Epithelial cell of proximal tubule (primary cell): Measurements from ENCODE around the gene PATJ. TPM values are rescaled to one million over a fixed set of nuclear protein-coding genes. Genes with fewer than 3 reads are reported as not detected.
"Not testable (repeated sequence)": the region's sequence is repeated elsewhere in the genome, so short reads cannot be mapped to it uniquely, and the experiment has no call there.

Source experiments
- DNase-seq: peaks from one replicate; pipeline ENCODE4 v3.0.0-alpha.2; 2011; ENCODE audit warnings: low read depth
- H3K4me3 ChIP-seq: 2 replicates; pipeline ENCODE4 v1.5.1; 2011; ENCODE audit warnings: low read depth, mild to moderate bottlenecking, low read length
- total RNA-seq: library from RNA; depleted of rRNA; stranded (reverse); fragments of >200 nt; gene quantifications from 2 replicates; pipeline ENCODE4 v1.2.3, GENCODE V29; 2015
- TF ChIP-seq, protein P1 (sequence below): conservative IDR thresholded peaks from 2 replicates; pipeline ENCODE4 v1.5.1; 2012; ENCODE audit warnings: low read depth, mild to moderate bottlenecking, low read length

PATJ gene
- total RNA-seq, 1 donor from 2014 or later: 42.1 TPM

DNA sequence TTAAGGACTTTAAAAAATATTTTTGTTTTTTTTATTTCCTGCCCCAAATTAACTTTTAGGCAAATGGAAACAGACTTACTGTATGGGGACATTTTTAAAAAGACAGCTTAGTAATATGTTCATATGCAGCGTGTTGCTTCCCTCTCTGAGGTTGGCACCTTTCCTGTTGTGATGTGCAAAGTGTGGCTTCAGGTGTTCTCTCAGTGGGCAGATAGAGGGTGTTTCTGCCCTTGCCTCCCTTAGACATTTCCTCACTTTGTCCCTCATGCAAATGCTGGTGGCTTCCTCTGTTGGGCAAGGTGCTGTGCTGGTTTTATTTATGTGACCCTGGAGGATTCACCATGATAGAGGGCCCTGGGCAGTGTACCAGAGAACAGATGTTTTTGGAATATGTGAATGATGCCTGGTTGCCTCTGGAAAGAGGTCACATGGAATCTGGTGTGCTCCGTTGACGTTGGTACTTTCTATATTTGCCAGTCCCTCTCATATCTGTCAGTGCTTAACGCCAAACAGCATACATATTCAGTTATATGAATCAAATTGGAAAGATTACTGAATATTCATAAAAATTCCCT, 123.5 kb downstream of the PATJ start:
- no peak for DNase-seq
- H3K4me3 ChIP-seq: no peak overlapping the region
- TF ChIP-seq, protein P1, sequence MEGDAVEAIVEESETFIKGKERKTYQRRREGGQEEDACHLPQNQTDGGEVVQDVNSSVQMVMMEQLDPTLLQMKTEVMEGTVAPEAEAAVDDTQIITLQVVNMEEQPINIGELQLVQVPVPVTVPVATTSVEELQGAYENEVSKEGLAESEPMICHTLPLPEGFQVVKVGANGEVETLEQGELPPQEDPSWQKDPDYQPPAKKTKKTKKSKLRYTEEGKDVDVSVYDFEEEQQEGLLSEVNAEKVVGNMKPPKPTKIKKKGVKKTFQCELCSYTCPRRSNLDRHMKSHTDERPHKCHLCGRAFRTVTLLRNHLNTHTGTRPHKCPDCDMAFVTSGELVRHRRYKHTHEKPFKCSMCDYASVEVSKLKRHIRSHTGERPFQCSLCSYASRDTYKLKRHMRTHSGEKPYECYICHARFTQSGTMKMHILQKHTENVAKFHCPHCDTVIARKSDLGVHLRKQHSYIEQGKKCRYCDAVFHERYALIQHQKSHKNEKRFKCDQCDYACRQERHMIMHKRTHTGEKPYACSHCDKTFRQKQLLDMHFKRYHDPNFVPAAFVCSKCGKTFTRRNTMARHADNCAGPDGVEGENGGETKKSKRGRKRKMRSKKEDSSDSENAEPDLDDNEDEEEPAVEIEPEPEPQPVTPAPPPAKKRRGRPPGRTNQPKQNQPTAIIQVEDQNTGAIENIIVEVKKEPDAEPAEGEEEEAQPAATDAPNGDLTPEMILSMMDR: no peak

DNA sequence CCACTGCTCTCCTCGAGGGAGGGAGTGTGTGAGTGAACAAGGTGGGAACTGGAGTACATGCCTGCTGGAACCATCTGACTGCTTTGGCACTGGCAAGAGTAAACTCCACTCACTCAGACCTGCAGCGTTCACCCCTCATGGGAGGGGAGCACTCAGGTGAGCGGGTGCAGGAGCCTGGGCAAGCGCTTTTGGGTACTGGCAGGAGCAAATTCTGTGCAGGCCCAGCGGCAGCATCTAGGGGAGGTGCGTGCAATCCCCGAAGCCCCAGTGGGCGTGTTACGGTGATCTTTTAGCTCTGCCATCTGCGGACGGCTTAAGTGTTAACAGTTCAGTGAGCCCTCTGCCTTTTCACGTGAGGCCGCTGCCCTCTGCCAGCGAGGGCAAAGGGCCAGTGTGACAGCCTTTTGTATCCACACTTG, 127.4 kb downstream of the PATJ start:
- H3K4me3 ChIP-seq: no peak overlapping the region
- DNase-seq: no peak
- TF ChIP-seq, protein P1: no peak

DNA sequence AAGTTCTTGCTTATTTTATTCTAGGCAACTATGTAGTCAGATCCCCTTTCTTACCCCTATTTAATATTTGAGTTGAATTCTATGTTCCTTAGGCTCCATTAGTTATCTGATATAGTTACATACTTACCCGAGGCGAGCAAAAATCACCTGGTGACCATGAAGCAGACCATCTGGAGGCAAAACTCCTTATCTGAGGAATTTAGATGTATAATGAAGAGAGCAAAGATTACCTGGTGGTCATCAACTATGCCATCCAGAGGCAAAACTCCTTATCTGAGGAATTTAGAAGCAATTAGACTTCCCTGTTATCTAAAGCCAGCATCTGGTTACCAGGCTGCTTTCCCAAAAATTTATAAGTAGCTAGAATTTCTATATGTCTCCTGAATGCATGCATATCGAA, 129.9 kb downstream of the PATJ start:
- TF ChIP-seq, protein P1: no peak
- no peak for DNase-seq

DNA sequence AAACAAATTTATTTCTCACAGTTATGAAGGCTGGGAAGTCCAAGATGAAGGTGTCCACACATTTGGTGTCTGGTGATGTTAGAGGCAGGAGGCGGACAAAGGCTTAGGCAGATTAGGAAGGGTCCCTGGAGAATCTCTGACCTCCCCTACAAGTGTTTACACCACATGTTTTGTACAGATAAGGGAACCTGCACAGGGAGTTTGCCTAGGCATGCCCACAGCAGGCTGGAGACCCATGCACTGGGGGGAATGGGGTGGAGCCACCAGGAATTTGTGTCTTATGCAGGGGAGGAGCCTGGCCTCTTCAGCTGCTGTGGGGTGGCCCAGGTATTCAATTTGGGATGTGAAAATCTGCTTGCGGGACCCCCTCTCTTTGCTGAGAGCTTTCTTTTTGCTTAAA, 131.3 kb downstream of the PATJ start:
- H3K4me3 ChIP-seq: no peak overlapping the region
- TF ChIP-seq, protein P1: no peak
- DNase-seq: no peak

More for the DNA sequence above, 129.9 kb downstream of the PATJ start:
- no peak overlapping the region for H3K4me3 ChIP-seq

DNA sequence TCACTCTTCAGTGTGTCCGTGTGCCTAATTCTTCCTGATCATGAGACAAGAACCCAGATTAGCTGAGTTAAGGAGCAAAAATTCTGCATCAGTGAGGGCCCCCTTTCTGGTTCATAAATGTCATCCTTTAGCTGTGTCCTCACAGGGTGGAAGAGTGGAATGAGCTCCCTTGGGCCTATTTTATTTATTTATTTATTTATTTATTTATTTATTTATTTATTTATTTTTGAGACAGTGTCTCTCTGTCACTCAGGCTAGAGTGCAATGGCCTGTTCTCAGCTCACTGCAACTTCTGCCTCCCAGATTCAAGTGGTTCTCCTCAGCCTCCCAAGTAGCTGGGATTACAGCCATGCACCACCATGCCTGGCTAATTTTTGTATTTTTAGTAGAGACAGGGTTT, 131.7 kb downstream of the PATJ start:
- TF ChIP-seq, protein P1: no peak
- no peak overlapping the region for H3K4me3 ChIP-seq
- DNase-seq: no peak

DNA sequence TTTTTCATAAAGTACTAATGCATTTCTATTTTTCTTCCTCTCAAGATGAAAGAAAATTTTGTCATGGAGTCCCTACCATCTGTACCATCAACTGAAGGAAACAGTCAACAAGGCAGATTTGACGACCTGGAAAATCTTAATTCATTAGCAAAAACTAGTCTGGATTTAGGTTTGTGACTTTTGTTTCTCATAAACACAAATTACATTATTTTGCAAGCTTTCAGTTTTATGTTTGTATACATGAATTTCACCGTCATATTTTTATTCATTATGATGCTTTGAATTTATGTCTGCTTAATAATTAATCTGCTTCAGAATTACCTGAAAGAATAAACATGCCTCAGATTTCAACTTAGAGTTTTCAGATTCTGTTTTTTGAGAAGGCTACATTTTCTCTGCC, 132.9 kb downstream of the PATJ start:
- TF ChIP-seq, protein P1: no peak
- DNase-seq: no peak
- H3K4me3 ChIP-seq: no peak overlapping the region

DNA sequence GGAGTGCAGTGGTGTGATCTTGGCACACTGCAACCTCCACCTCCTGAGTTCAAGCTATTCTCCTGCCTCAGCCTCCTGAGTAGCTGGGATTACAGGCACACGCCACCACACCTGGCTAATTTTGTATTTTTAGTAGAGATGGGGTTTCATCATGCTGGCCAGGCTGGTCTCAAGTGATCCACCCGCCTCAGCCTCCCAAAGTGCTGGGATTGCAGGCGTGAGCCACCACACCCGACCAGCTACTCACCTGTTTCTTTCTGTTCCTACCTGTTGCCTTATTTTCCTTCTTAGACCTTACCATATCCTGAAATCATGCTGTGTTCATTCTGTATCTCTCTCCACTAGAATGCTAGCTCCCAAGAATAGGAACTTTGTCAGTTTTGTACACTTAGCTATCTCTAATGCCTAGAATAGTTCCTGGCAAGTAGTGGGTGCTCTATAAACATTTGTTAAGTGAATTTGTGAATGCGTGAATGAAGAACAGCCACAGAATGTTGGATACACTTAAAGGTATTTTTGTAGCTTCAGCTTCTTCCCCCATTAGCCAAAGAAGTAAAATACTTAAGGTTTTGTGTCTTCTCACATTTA, 137.7 kb downstream of the PATJ start:
- H3K4me3 ChIP-seq, DNase-seq: not testable (repeated sequence)
